Stimulated activated CD8-positive, alpha-beta memory T cell treated with anti-CD3 and anti-CD28 coated beads, Interleukin-15, amount 100 ng/mL, for 4 hours (primary cell): ENCODE results near the gene RUNX1.

ENCODE experiments used
- DNase-seq, 2 donors: peaks; one replicate each; pipeline ENCODE4 v3.0.0-alpha.2; 2020; ENCODE audit warnings: low read depth in 2 of 2

Gene RUNX1

GRCh38 chr21:35048706-35049617 lies at the start of gene RUNX1:
Gene RUNX1 (minus strand): TSS chr21:35049302.
- DNase-seq = peak; percentile 53 to 62

- DNase-seq = no peak
Observed at GRCh38 chr21:35097525-35097924, 48.4 kb upstream of the RUNX1 start.

GRCh38 chr21:35096959-35097358 lies 47.9 kb upstream of the RUNX1 start:
- no peak for DNase-seq

GRCh38 chr21:35095859-35096291 lies 46.8 kb upstream of the RUNX1 start:
- no peak for DNase-seq

GRCh38 chr21:35093514-35093913 lies 44.4 kb upstream of the RUNX1 start:
- DNase-seq = no peak

- DNase-seq = no peak
Observed at GRCh38 chr21:35091496-35091895, 42.4 kb upstream of the RUNX1 start.

- no peak for DNase-seq
Observed at GRCh38 chr21:35090403-35090802, 41.3 kb upstream of the RUNX1 start.

- DNase-seq = no peak
Observed at GRCh38 chr21:35088319-35088771, 39.2 kb upstream of the RUNX1 start.

GRCh38 chr21:35086357-35086756 lies 37.3 kb upstream of the RUNX1 start:
- no peak for DNase-seq

GRCh38 chr21:35084869-35085268 lies 35.8 kb upstream of the RUNX1 start:
- DNase-seq = no peak

GRCh38 chr21:35083246-35083645 lies 34.1 kb upstream of the RUNX1 start:
- no peak for DNase-seq

- DNase-seq = no peak
Observed at GRCh38 chr21:35081861-35082260, 32.8 kb upstream of the RUNX1 start.

GRCh38 chr21:35079181-35079580 lies 30.1 kb upstream of the RUNX1 start:
- DNase-seq = no peak

GRCh38 chr21:35077975-35078374 lies 28.9 kb upstream of the RUNX1 start:
- DNase-seq = no peak

- no peak for DNase-seq
Observed at GRCh38 chr21:35077466-35077865, 28.4 kb upstream of the RUNX1 start.

GRCh38 chr21:35075546-35075945 lies 26.4 kb upstream of the RUNX1 start:
- no peak for DNase-seq

GRCh38 chr21:35072960-35073359 lies 23.9 kb upstream of the RUNX1 start:
- no peak for DNase-seq

- DNase-seq = no peak
Observed at GRCh38 chr21:35072557-35072956, 23.5 kb upstream of the RUNX1 start.

GRCh38 chr21:35071347-35071746 lies 22.2 kb upstream of the RUNX1 start:
- no peak for DNase-seq

- no peak for DNase-seq
Observed at GRCh38 chr21:35070436-35070835, 21.3 kb upstream of the RUNX1 start.

- DNase-seq = no peak
Observed at GRCh38 chr21:35066824-35067223, 17.7 kb upstream of the RUNX1 start.

GRCh38 chr21:35063428-35064172 lies 14.5 kb upstream of the RUNX1 start:
- no peak for DNase-seq

GRCh38 chr21:35062016-35062415 lies 12.9 kb upstream of the RUNX1 start:
- no peak for DNase-seq
